NCI-H2227 (cell line): ENCODE data around the gene CNTFR.
"Not testable (repeated sequence)": the region's sequence is repeated elsewhere in the genome, so short reads cannot be mapped to it uniquely, and the experiment has no call there.

Experiments
- DNase-seq: peaks from one replicate; lab custom pipeline; 2025; ENCODE audit not compliant: unreplicated experiment; lab: John Stamatoyannopoulos, UW

Gene CNTFR

GRCh38 chr9:34555500-34555899 is 34.0 kb downstream of the CNTFR start:
- no peak for DNase-seq

- peak; percentile 55 for DNase-seq
Measured at GRCh38 chr9:34555002-34555348, 34.5 kb downstream of the CNTFR start.

- DNase-seq = peak; percentile 32
Measured at GRCh38 chr9:34554211-34555001, 35.1 kb downstream of the CNTFR start.

GRCh38 chr9:34553511-34554021 is 36.0 kb downstream of the CNTFR start:
- no peak for DNase-seq

- DNase-seq = no peak
Measured at GRCh38 chr9:34552986-34553385, 36.5 kb downstream of the CNTFR start.

GRCh38 chr9:34552606-34552981 is 36.9 kb downstream of the CNTFR start:
- DNase-seq = no peak

GRCh38 chr9:34551751-34552605 is 37.5 kb downstream of the CNTFR start:
- no peak for DNase-seq

GRCh38 chr9:34550681-34551270 is 38.7 kb downstream of the CNTFR start:
- no peak for DNase-seq

GRCh38 chr9:34550016-34550680 is 39.4 kb downstream of the CNTFR start:
- DNase-seq = no peak

- DNase-seq = no peak
Measured at GRCh38 chr9:34549407-34549732, 40.2 kb downstream of the CNTFR start.

GRCh38 chr9:34547960-34548611 is 41.4 kb downstream of the CNTFR start:
- DNase-seq = peak; percentile 70

- DNase-seq = peak; percentile 59
Measured at GRCh38 chr9:34546834-34547827, 42.4 kb downstream of the CNTFR start.

- DNase-seq = no peak
Measured at GRCh38 chr9:34546102-34546833, 43.3 kb downstream of the CNTFR start.

GRCh38 chr9:34545497-34545896 is 44.0 kb downstream of the CNTFR start:
- DNase-seq = no peak

GRCh38 chr9:34544035-34544434 is 45.5 kb downstream of the CNTFR start:
- DNase-seq = no peak

- no peak for DNase-seq
Measured at GRCh38 chr9:34541540-34541939, 48.0 kb downstream of the CNTFR start.

GRCh38 chr9:34540827-34541226 is 48.7 kb downstream of the CNTFR start:
- no peak for DNase-seq

GRCh38 chr9:34536685-34537084 is 52.8 kb downstream of the CNTFR start:
- DNase-seq = no peak

- not testable (repeated sequence) for DNase-seq
Measured at GRCh38 chr9:34532041-34532440, 57.5 kb downstream of the CNTFR start.
